ENCODE measurements around the gene PARK7. TPM values are rescaled to one million over a fixed set of nuclear protein-coding genes. Genes with fewer than 3 reads are reported as not detected.

Gene PARK7
- total RNA-seq, 1 experiment from 2014 or later: 352 TPM

GRCh38 chr1:7994827-7995226 lies 33.3 kb downstream of the PARK7 start:
- Histone ChIP-seq H3K27me3 (replicated peaks; ENCODE audit: insufficient read depth, low read depth, low read length, poor library complexity) (no peaks in the 10 kb centered on the region), H3K27ac (ENCODE audit: low read depth, low read length, poor library complexity, severe bottlenecking) (no peak overlapping the region), H3K36me3 (ENCODE audit: insufficient read depth, low read length, poor library complexity, severe bottlenecking) (no peaks in the 10 kb centered on the region), H3K9me3 (ENCODE audit: low read depth, low read length, poor library complexity, severe bottlenecking) (no peaks in the 10 kb centered on the region), H3K4me1 (ENCODE audit: insufficient read depth, low read length, poor library complexity, severe bottlenecking) (no peaks in the 10 kb centered on the region), H3K4me3 (ENCODE audit: low read depth, low read length, poor library complexity, severe bottlenecking) (no peak overlapping the region)
- DNase-seq (ENCODE audit: low spot score): no peak
- CTCF ChIA-PET: no interaction called here
- no TSS peak for BruUV-seq (replicated peaks)
- intact Hi-C loops (cut with micrococcal nuclease; ENCODE audit: unreplicated experiment): no loop called here
- POLR2A ChIA-PET (ENCODE audit: low non-redundant PET): no interaction called here
- TF ChIP-seq EZH2 (IDR thresholded peaks at IDR 0.05; ENCODE audit: borderline replicate concordance, low read depth, low read length, poor library complexity, severe bottlenecking) (no peak), CTCF (conservative IDR thresholded peaks at IDR 0.05; ENCODE audit: low read depth, low read length) (no peak)

GRCh38 chr1:7995437-7995836 lies 33.9 kb downstream of the PARK7 start:
- POLR2A ChIA-PET (ENCODE audit: low non-redundant PET): no interaction called here
- TF ChIP-seq EZH2 (IDR thresholded peaks at IDR 0.05; ENCODE audit: borderline replicate concordance, low read depth, low read length, poor library complexity, severe bottlenecking): no peak
- TF ChIP-seq CTCF (conservative IDR thresholded peaks at IDR 0.05; ENCODE audit: low read depth, low read length): no peak

GRCh38 chr1:8002329-8002910 lies 40.9 kb downstream of the PARK7 start:
- Histone ChIP-seq H3K27me3 (replicated peaks; ENCODE audit: insufficient read depth, low read depth, low read length, poor library complexity) (no peaks in the 10 kb centered on the region), H3K36me3 (ENCODE audit: insufficient read depth, low read length, poor library complexity, severe bottlenecking) (no peaks in the 10 kb centered on the region), H3K9me3 (ENCODE audit: low read depth, low read length, poor library complexity, severe bottlenecking) (no peaks in the 10 kb centered on the region), H3K4me3 (ENCODE audit: low read depth, low read length, poor library complexity, severe bottlenecking) (no peak overlapping the region), H3K27ac (ENCODE audit: low read depth, low read length, poor library complexity, severe bottlenecking) (no peak overlapping the region), H3K4me1 (ENCODE audit: insufficient read depth, low read length, poor library complexity, severe bottlenecking) (peaks cover 19% of the 10 kb centered on the region)
- TF ChIP-seq EZH2 (IDR thresholded peaks at IDR 0.05; ENCODE audit: borderline replicate concordance, low read depth, low read length, poor library complexity, severe bottlenecking): no peak
- TF ChIP-seq CTCF (conservative IDR thresholded peaks at IDR 0.05; ENCODE audit: low read depth, low read length): no peak
- no peak for DNase-seq (ENCODE audit: low spot score)
- intact Hi-C loops (cut with micrococcal nuclease; ENCODE audit: unreplicated experiment): no loop called here
- no TSS peak for BruUV-seq (replicated peaks)
- ChIA-PET POLR2A (ENCODE audit: low non-redundant PET) (no interaction called here), CTCF (no interaction called here)

More at GRCh38 chr1:7995437-7995836, 33.9 kb downstream of the PARK7 start:
- Histone ChIP-seq H3K9me3 (ENCODE audit: low read depth, low read length, poor library complexity, severe bottlenecking) (no peaks in the 10 kb centered on the region), H3K36me3 (ENCODE audit: insufficient read depth, low read length, poor library complexity, severe bottlenecking) (no peaks in the 10 kb centered on the region), H3K4me3 (ENCODE audit: low read depth, low read length, poor library complexity, severe bottlenecking) (no peak overlapping the region), H3K27me3 (replicated peaks; ENCODE audit: insufficient read depth, low read depth, low read length, poor library complexity) (no peaks in the 10 kb centered on the region), H3K4me1 (ENCODE audit: insufficient read depth, low read length, poor library complexity, severe bottlenecking) (no peaks in the 10 kb centered on the region), H3K27ac (ENCODE audit: low read depth, low read length, poor library complexity, severe bottlenecking) (no peak overlapping the region)
- intact Hi-C loops (cut with micrococcal nuclease; ENCODE audit: unreplicated experiment): no loop called here
- no TSS peak for BruUV-seq (replicated peaks)
- no peak for DNase-seq (ENCODE audit: low spot score)
- CTCF ChIA-PET: no interaction called here
